ENCODE data around the gene DYNC1LI2.

- TF ChIP-seq CTCF (IDR thresholded peaks at IDR 0.05): peak; percentile 31 to 67 (median 38)
- TF ChIP-seq POLR2A (IDR thresholded peaks at IDR 0.05): no peak
Measured at GRCh38 chr16:66717112-66717675, 34.2 kb downstream of the DYNC1LI2 start.
